K562 (cell line): Measurements from ENCODE around the gene MAU2. TPM values are rescaled to one million over a fixed set of nuclear protein-coding genes. Genes with fewer than 3 reads are reported as not detected.

Source experiments
- CREB1 ChIP-seq, 2 experiments: sonication (generic) in 1 of 2; formaldehyde crosslinking in 1 of 2; IDR thresholded peaks; 2 replicates each; pipeline versions ENCODE4 v1.6.1 to v1.8.0; 2012 to 2022; ENCODE audit warnings: inconsistent platforms in 1 of 2, mild to moderate bottlenecking in 1 of 2, missing genetic modification reagents in 1 of 2, moderate library complexity in 1 of 2
- GABPB1 ChIP-seq: sonication (generic); formaldehyde crosslinking; IDR thresholded peaks from 2 replicates; pipeline ENCODE4 v1.8.0; 2022; ENCODE audit warnings: mild to moderate bottlenecking, missing genetic modification reagents
- HOMEZ ChIP-seq: fragments of 250-450 bp; sonication (Bioruptor Pico); IDR thresholded peaks from 2 replicates; pipeline ENCODE4 v1.4.0; 2020; ENCODE audit warnings: mild to moderate bottlenecking, moderate library complexity
- KHSRP ChIP-seq: fragments of 450-650 bp; IDR thresholded peaks from 2 replicates; pipeline ENCODE4 v1.6.1; 2017
- MNT ChIP-seq, 2 experiments: fragments of 450-650 bp; conservative IDR thresholded peaks; 2 replicates each; pipeline ENCODE4 v1.6.1; 2017; ENCODE audit warnings: mild to moderate bottlenecking in 2 of 2, moderate library complexity in 2 of 2
- RBBP5 ChIP-seq: fragments of 200-600 bp; sonication (generic); IDR thresholded peaks from 2 replicates; pipeline ENCODE4 v1.6.1; 2012; ENCODE audit warnings: borderline replicate concordance, mild to moderate bottlenecking, low read length, control low read depth, inconsistent platforms; ENCODE audit not compliant: insufficient read depth, poor library complexity, severe bottlenecking
- SMAD4 ChIP-seq: fragments of 250-450 bp; sonication (Bioruptor Pico); conservative IDR thresholded peaks from 2 replicates; pipeline ENCODE4 v1.8.0; 2021; ENCODE audit warnings: inconsistent platforms, mild to moderate bottlenecking, moderate library complexity
- TAF1 ChIP-seq: IDR thresholded peaks from 2 replicates; pipeline ENCODE4 v1.6.1; 2011; ENCODE audit warnings: mild to moderate bottlenecking, low read length, moderate library complexity; ENCODE audit not compliant: insufficient read depth, control insufficient read depth, severe bottlenecking; ENCODE audit errors: extremely low read depth
- ZBED1 ChIP-seq: IDR thresholded peaks from 2 replicates; pipeline ENCODE4 v1.6.1; 2014
- polyA plus RNA-seq, 8 experiments: library from polyadenylated mRNA; depleted of rRNA in 4 of 8; stranded (reverse) in 5 of 8; unstranded in 3 of 8; fragments of >200 nt; fragmentation: Nextera tagmentation in 2 of 8; fragmentation: Illumina TruSeq in 1 of 8; extraction: Ambion mirVana in 2 of 8; extraction: Trizol in 1 of 8; gene quantifications; 2 replicates each; pipeline versions ENCODE4 v1.2.1 to v1.2.3, GENCODE V29; 2011 to 2014; ENCODE audit warnings: inconsistent platforms in 1 of 8, missing spikeins in 1 of 8
- total RNA-seq, 7 experiments: library from RNA; depleted of rRNA in 6 of 7; stranded (reverse); fragments of >200 nt in 6 of 7; fragmentation: Illumina TruSeq in 2 of 7; extraction: Trizol in 2 of 7; gene quantifications; 2 replicates each; pipeline versions ENCODE4 v1.2.1 to v1.2.3, GENCODE V29; 2011 to 2021; ENCODE audit warnings: low replicate concordance in 1 of 7
- TF ChIP-seq, protein P1 (sequence below): fragments of 450-650 bp; formaldehyde crosslinking; IDR thresholded peaks from 2 replicates; pipeline ENCODE4 v1.4.0; 2020; ENCODE audit warnings: mild to moderate bottlenecking, moderate library complexity
- TF ChIP-seq, protein P2 (sequence below), 2 experiments: fragments of 450-650 bp in 1 of 2; sonication (generic) in 1 of 2; formaldehyde crosslinking in 1 of 2; IDR thresholded peaks; 2 replicates each; pipeline versions ENCODE4 v1.7.1 to v1.9.0; 2016 to 2022; ENCODE audit warnings: inconsistent platforms in 1 of 2, mild to moderate bottlenecking in 1 of 2, missing genetic modification reagents in 1 of 2

Gene MAU2
- total and polyA plus RNA-seq, 9 of the 15 experiments (the other 6 are each of a cell fraction or from before 2014, with no cell fraction given) = 1.2 to 48.1 (median 19.4) TPM

DNA sequence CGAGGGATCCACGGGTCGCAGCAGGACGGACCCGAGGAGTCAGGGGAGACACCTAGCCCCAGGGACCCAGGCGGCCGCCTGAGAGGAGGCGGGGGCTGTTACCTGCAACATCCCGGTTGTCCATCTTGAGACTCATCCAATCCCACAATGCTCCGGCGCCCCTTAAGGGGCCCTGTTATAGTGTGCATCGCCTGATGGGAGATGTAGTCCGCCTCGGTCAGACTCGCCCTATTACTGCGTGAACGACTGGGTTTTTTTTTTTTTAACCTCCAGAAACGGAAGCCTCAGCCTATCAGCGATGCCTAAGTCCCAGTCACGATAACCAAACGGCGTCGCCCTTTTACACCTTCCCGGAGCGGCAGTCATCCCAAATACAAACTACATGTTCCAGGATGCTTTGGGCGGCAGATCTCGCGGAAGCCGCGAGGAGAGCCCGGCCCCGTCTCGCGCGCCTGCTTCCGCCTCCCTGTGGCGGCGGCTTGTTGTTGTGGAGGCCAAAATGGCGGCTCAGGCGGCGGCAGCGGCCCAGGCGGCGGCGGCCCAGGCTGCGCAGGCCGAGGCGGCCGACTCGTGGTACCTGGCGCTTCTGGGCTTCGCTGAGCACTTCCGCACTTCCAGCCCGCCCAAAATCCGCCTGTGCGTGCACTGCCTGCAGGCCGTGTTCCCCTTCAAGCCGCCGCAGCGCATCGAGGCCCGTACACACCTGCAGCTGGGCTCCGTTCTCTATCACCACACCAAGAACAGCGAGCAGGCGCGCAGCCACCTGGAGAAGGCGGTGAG is at the start of gene MAU2, which contains the start of gene SUGP1 (continued):
- TF ChIP-seq, protein P1, sequence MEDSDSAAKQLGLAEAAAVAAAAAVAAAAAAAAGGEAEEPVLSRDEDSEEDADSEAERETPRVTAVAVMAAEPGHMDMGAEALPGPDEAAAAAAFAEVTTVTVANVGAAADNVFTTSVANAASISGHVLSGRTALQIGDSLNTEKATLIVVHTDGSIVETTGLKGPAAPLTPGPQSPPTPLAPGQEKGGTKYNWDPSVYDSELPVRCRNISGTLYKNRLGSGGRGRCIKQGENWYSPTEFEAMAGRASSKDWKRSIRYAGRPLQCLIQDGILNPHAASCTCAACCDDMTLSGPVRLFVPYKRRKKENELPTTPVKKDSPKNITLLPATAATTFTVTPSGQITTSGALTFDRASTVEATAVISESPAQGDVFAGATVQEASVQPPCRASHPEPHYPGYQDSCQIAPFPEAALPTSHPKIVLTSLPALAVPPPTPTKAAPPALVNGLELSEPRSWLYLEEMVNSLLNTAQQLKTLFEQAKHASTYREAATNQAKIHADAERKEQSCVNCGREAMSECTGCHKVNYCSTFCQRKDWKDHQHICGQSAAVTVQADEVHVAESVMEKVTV (CRISPR knock-in tag) = no peak; the same call in 1 of the 2 replicates
- TF ChIP-seq KHSRP = no peak
- TF ChIP-seq HOMEZ (CRISPR knock-in tag) = no peak
- peak; percentile 77 for TF ChIP-seq RBBP5
- peak; percentile 93 for TF ChIP-seq TAF1
- TF ChIP-seq ZBED1 = 0 out of 2 replicates have a peak, but pooled peaks have one; percentile 17
- TF ChIP-seq, protein P2, sequence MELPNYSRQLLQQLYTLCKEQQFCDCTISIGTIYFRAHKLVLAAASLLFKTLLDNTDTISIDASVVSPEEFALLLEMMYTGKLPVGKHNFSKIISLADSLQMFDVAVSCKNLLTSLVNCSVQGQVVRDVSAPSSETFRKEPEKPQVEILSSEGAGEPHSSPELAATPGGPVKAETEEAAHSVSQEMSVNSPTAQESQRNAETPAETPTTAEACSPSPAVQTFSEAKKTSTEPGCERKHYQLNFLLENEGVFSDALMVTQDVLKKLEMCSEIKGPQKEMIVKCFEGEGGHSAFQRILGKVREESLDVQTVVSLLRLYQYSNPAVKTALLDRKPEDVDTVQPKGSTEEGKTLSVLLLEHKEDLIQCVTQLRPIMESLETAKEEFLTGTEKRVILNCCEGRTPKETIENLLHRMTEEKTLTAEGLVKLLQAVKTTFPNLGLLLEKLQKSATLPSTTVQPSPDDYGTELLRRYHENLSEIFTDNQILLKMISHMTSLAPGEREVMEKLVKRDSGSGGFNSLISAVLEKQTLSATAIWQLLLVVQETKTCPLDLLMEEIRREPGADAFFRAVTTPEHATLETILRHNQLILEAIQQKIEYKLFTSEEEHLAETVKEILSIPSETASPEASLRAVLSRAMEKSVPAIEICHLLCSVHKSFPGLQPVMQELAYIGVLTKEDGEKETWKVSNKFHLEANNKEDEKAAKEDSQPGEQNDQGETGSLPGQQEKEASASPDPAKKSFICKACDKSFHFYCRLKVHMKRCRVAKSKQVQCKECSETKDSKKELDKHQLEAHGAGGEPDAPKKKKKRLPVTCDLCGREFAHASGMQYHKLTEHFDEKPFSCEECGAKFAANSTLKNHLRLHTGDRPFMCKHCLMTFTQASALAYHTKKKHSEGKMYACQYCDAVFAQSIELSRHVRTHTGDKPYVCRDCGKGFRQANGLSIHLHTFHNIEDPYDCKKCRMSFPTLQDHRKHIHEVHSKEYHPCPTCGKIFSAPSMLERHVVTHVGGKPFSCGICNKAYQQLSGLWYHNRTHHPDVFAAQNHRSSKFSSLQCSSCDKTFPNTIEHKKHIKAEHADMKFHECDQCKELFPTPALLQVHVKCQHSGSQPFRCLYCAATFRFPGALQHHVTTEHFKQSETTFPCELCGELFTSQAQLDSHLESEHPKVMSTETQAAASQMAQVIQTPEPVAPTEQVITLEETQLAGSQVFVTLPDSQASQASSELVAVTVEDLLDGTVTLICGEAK (IDR thresholded peaks at IDR 0.05) = peak; percentile 79
- TF ChIP-seq, protein P2 (CRISPR knock-in tag; IDR thresholded peaks at IDR 0.05) = no peak
- peak; percentile 80 for TF ChIP-seq GABPB1
- TF ChIP-seq CREB1 (IDR thresholded peaks at IDR 0.05) = peak; percentile 31; the same call in 1 of the 2 replicates
- TF ChIP-seq CREB1 (CRISPR knock-in tag; IDR thresholded peaks at IDR 0.05) = no peak
- TF ChIP-seq SMAD4 = peak; percentile 82; the same call in 1 of the 2 replicates
- peak; percentile 72 to 85 for TF ChIP-seq MNT (conservative IDR thresholded peaks at IDR 0.05)
